Panc1 (cell line): ENCODE data around the gene PDCD4. TPM values are rescaled to one million over a fixed set of nuclear protein-coding genes. Genes with fewer than 3 reads are reported as not detected.

Source experiments
- ATAC-seq: fragments of 200-7000 bp; cut with Tn5 transposase; 2 replicates; pipeline ENCODE4 v1.9.1; 2020; ENCODE audit warnings: mild to moderate bottlenecking, moderate library complexity
- BruUV-seq: library from RNA; stranded (reverse); fragments of 400-500 nt; replicated peaks from 2 replicates; lab custom pipeline; 2021; lab: Mats Ljungman, UMichigan
- CTCF ChIA-PET: fragments of 300-600 bp; sonication (Branson Sonifier 250); formaldehyde crosslinking; loops from one replicate; lab custom pipeline; 2022; ENCODE audit warnings: antibody characterized with exemption; lab: Charles Lee
- POLR2A ChIA-PET: fragments of 300-600 bp; sonication (Branson Sonifier 250); formaldehyde crosslinking; loops from one replicate; lab custom pipeline; 2022; ENCODE audit warnings: antibody characterized with exemption; lab: Charles Lee
- DNase-seq: peaks from one replicate; pipeline ENCODE4 v3.0.0-alpha.2; 2010; ENCODE audit warnings: low read depth, low spot score
- H3K27ac ChIP-seq: 2 replicates; pipeline ENCODE4 v1.5.1; 2011; ENCODE audit warnings: mild to moderate bottlenecking, low read length, inconsistent platforms
- H3K27me3 ChIP-seq: fragments of 200-500 bp; sonication (Bioruptor generic); 2 replicates; pipeline ENCODE4 v1.6.0; 2014; ENCODE audit warnings: low read length, inconsistent platforms; ENCODE audit not compliant: control insufficient read depth, insufficient read depth
- H3K36me3 ChIP-seq: fragments of 200-500 bp; sonication (Bioruptor generic); 2 replicates; pipeline ENCODE4 v1.5.1; 2014; ENCODE audit warnings: inconsistent platforms, mild to moderate bottlenecking, low read length, moderate library complexity; ENCODE audit not compliant: control insufficient read depth, insufficient read depth
- H3K4me1 ChIP-seq: 2 replicates; pipeline ENCODE4 v1.5.1; 2011; ENCODE audit warnings: inconsistent platforms, mild to moderate bottlenecking, low read length, moderate library complexity; ENCODE audit not compliant: control insufficient read depth, insufficient read depth
- H3K4me3 ChIP-seq, 2 experiments: 2 replicates each; pipeline ENCODE4 v1.5.1; 2011 to 2012; ENCODE audit warnings: low read depth in 2 of 2, low read length in 2 of 2, mild to moderate bottlenecking in 2 of 2, inconsistent platforms in 1 of 2, moderate library complexity in 1 of 2
- H3K9me3 ChIP-seq: fragments of 200-500 bp; sonication (Bioruptor generic); 2 replicates; pipeline ENCODE4 v1.5.1; 2014; ENCODE audit warnings: low read depth, mild to moderate bottlenecking, inconsistent platforms, low read length, moderate library complexity; ENCODE audit not compliant: control insufficient read depth, insufficient read depth
- CTCF ChIP-seq: fragments of 450-650 bp; IDR thresholded peaks from 2 replicates; pipeline ENCODE4 v1.5.1; 2017; ENCODE audit warnings: mild to moderate bottlenecking
- POLR2AphosphoS5 ChIP-seq: IDR thresholded peaks from 2 replicates; pipeline ENCODE4 v1.6.1; 2012; ENCODE audit warnings: mild to moderate bottlenecking, low read depth, low read length, moderate library complexity
- REST ChIP-seq, 2 experiments: IDR thresholded peaks; 2 replicates each; pipeline ENCODE4 v1.6.1; 2011 to 2012; ENCODE audit warnings: low read depth in 2 of 2, control low read depth in 1 of 2, low read length in 1 of 2, mild to moderate bottlenecking in 1 of 2, moderate library complexity in 1 of 2; ENCODE audit not compliant: insufficient read depth in 1 of 2
- SIN3A ChIP-seq: IDR thresholded peaks from 2 replicates; pipeline ENCODE4 v1.6.1; 2012; ENCODE audit warnings: low read depth, mild to moderate bottlenecking, low read length, moderate library complexity, borderline replicate concordance; ENCODE audit not compliant: insufficient read depth
- TCF7L2 ChIP-seq: IDR thresholded peaks from 2 replicates; pipeline ENCODE4 v1.6.1; 2011; ENCODE audit warnings: mild to moderate bottlenecking, low read depth, low read length, inconsistent platforms
- in situ Hi-C: cut with HindIII; loops from 2 replicates; pipeline ENCODE4 v1.10.0; 2016; ENCODE audit warnings: low sequenced_read_pairs, low pct_unique_long_range_greater_than_20kb
- intact Hi-C: fragments of 100-400 bp; cut with micrococcal nuclease; formaldehyde crosslinking; loops from one replicate; pipeline ENCODE4 v1.10.0; 2022; ENCODE audit not compliant: unreplicated experiment
- total RNA-seq: library from RNA; stranded (reverse); gene quantifications from one replicate; pipeline ENCODE4 v1.2.1, GENCODE V29; 2021; ENCODE audit not compliant: unreplicated experiment

The PDCD4 gene
- total RNA-seq, 1 experiment from 2014 or later = 33.6 TPM

- in situ Hi-C loops (no loop called here), intact Hi-C loops (no loop called here)
- Histone ChIP-seq H3K9me3 (no peaks in the 10 kb centered on the region), H3K36me3 (no peaks in the 10 kb centered on the region), H3K4me3 (no peak overlapping the region), H3K27me3 (no peaks in the 10 kb centered on the region), H3K27ac (no peak overlapping the region), H3K4me1 (peaks cover 11% of the 10 kb centered on the region)
- ChIA-PET CTCF (no interaction called here), POLR2A (interaction anchor here (0.5 kb wide), 1 partner anchor 54 kb away, joined by 5 read pairs; no protein-coding TSS in a partner anchor)
- DNase-seq (no peak), ATAC-seq (no peak)
- TF ChIP-seq SIN3A = no peak
- TF ChIP-seq REST (IDR thresholded peaks at IDR 0.05; ENCODE audit: insufficient read depth in 1 of 2, low read depth in 2 of 2, low read length in 1 of 2) = no peak
- TF ChIP-seq CTCF = no peak
- no TSS peak for BruUV-seq
Measured at GRCh38 chr10:110863956-110864355, 7.8 kb upstream of the PDCD4 start.

GRCh38 chr10:110864662-110865140 is 7.0 kb upstream of the PDCD4 start:
- no peak overlapping the region for H3K4me3 ChIP-seq
- ATAC-seq = no peak; the same call in 1 of the 2 replicates
- POLR2A ChIA-PET = interaction anchor here (0.5 kb wide), 1 partner anchor 54 kb away, joined by 5 read pairs; no protein-coding TSS in a partner anchor
- no peaks in the 10 kb centered on the region for H3K27me3 ChIP-seq
- no TSS peak for BruUV-seq
- no peak for DNase-seq
- in situ Hi-C loops (no loop called here), intact Hi-C loops (no loop called here)
- TF ChIP-seq REST (IDR thresholded peaks at IDR 0.05; ENCODE audit: insufficient read depth in 1 of 2, low read depth in 2 of 2, low read length in 1 of 2) = no peak
- TF ChIP-seq CTCF = no peak
- TF ChIP-seq TCF7L2 = no peak
- no peak for TF ChIP-seq SIN3A
- TF ChIP-seq POLR2AphosphoS5 = no peak
- CTCF ChIA-PET = no interaction called here
- H3K27ac ChIP-seq = no peak overlapping the region
- no peaks in the 10 kb centered on the region for H3K9me3 ChIP-seq
- no peaks in the 10 kb centered on the region for H3K36me3 ChIP-seq
- peaks cover 11% of the 10 kb centered on the region for H3K4me1 ChIP-seq
